HG03135 (cell line): Measurements from ENCODE around the gene ACSL5.

Experiments
- ATAC-seq: cut with Tn5 transposase; IDR thresholded peaks from one replicate; pipeline ENCODE4 v1.9.1; 2021; ENCODE audit warnings: mild to moderate bottlenecking, moderate library complexity; ENCODE audit not compliant: unreplicated experiment

ACSL5 gene

DNA sequence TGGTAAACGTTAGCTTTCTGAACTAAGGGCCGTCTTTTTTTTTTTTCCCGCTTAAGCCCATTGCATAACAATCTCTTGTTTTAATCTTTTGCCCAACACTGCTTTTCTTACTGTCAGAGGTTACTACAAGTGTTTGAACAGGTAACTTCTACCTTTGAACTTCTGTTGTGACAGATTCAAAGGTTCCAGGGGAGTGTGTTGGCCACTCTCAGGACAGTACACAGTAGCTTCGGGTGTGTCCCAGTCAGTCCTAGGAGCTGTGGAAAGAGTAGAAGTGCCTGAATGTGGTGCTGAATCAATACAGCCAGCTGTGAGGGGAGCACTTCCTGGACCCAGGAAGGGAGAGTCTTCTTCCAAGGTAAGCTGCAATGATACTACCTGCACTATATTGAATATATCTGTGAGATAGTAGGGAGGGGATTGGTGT is at the start of gene ACSL5:
Gene ACSL5, plus strand, starts transcription at position 205 of the 427 bp plus-strand sequence. CDS start 20,831 bp downstream, outside the sequence.
- no peak for ATAC-seq

DNA sequence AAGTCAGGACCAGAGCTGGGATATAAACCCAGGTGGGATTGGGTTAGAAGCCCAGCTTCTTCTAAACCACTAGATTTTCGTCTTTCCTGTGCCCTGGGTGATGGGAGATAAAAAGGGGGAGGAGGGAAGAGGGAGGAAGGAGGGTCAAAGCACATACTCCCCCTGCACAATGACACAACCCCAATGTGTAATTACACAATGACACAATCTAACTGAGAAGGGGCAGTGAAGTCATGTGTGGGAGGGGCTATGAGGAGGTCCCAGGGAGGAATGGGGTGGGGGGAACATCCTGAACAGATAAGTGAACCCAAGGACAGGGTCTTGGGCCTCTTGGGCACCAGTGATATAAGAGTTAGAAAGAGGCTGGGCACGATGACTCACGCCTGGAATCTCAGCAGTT is 46.2 kb upstream of the ACSL5 start:
- ATAC-seq = no peak

DNA sequence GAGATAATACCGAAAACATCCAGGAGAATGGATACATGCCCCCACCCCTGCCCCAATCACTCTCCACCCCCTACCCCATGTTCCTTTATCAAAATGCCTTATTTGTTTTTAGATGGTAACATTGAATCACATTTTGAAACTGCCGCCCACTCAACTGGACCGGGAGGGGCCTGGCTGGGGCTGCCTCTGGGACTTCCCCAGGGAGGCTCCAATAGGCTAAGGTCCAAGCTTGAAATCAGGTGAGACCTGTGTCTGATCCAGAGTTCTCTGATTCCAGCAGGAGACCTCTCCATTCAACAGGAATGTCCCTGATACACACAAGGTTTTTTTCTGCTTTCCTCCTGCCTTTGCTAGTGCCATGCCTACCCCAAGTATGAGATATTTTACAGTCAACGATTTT is 43.8 kb upstream of the ACSL5 start:
- ATAC-seq = no peak

DNA sequence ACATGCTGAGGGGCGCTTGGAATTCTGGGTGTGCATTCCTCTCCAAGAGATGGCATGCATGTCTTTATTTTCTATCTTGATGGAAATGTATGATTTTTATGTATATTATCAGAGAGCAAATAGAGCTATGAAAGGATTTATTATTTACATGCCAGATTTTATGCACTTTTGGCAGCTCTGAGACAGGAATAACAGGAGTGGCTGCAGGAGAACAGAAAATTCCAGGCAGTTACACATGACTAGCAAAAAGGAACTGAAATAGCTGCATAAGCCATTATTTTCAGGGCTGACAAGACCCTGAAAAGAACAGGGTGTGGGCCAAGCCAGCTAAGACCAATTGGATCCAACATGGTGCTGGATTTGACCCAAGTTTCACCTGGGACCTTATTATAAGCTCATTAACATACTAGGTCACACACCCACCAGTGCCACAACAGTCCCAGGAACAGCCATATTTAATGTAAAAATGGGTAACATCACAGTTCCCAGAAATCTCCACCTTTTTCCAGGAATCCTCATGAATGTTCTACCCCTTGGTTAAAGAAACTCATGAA is 43.2 kb upstream of the ACSL5 start:
- no peak for ATAC-seq

DNA sequence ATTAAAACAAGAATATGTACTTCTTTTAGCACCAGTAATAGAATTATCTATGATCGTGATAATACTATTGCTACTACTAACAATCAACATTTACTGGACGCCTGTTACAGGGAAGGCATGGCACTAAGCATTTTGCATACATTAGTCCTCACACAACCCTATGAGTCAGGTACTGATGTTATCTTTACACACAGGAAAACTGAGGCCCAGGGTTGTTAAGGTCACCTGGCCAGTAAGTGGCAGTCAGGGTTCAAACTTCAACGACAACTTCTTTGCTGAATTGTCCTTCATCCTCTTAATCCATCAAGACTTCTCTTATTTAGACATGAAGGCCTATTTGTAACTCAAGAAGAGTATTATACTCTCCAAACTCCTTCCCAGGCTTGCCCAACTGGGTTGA is 41.9 kb upstream of the ACSL5 start:
- ATAC-seq = no peak

DNA sequence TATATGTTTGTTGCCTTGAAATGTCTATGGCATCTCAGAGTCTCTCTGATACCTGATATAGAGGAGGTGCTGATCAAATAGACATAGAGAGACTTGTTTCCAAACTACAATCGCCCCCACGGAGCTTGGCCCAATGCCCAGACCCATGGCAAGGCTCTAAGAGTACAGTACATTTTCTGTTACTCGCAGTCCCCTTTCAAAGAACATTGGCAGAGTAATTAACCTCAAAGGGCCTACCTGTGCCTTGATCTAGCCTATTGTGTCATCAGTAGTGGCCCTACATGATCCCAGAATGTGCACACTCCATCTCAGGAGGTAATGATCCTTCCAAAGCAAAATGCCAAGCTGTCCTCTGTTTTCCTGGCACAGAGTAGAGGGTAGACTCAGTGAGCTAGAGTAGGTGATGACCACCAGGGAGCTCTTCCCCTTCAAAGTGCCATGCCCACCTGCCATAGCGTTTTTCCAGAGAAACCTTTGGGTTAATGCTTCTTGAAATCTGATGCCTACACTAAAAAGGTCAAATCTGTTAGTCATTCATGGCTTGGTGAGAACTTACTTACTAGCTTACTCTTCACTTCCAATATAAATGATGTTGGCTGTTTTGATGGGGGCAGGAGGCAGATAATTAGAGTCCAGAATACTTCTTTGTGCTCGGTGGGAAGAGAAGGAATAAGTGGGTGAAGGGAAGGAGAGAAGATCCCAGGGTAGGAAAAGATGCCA is 41.2 kb upstream of the ACSL5 start:
- ATAC-seq = no peak

- no peak for ATAC-seq
Observed at GRCh38 chr10:112333452-112333851, 40.5 kb upstream of the ACSL5 start.

DNA sequence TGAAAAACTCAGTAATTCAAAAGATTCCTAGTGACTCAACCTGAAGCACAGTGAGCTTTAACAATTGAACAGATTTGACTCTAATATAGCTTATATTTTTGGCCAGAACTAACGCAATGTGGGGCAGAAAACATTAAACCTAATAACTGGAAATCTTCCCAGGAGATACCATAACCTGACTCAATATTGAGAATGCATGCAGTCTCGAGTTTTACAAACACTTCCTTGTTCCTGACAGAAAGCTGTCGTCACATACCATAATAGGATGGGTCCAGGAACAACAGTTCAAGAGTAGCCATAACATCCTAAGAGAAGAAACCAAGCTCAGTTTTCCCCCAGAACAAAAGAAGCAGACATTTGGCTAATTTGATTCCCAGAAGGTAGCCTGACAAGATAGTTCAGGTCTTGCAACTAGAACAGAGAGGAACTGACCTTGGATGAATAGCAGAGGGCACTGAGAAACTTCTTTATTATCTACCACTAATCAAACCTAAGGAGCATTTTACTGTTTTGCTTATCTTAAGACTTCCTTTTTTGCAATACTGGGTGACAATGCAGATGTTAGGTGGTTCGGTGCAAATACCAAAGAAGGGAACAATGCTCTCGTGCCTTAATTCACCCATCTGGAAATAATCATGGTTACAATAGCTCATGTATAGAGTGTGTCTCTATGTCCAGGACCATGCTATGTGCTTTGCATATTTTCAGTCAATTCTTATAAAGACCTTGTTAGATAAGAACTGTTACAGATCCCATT is 38.6 kb upstream of the ACSL5 start:
- no peak for ATAC-seq

GRCh38 chr10:112335868-112336265 is 38.0 kb upstream of the ACSL5 start:
- no peak for ATAC-seq

GRCh38 chr10:112336556-112337201 is 37.2 kb upstream of the ACSL5 start:
- ATAC-seq = no peak

DNA sequence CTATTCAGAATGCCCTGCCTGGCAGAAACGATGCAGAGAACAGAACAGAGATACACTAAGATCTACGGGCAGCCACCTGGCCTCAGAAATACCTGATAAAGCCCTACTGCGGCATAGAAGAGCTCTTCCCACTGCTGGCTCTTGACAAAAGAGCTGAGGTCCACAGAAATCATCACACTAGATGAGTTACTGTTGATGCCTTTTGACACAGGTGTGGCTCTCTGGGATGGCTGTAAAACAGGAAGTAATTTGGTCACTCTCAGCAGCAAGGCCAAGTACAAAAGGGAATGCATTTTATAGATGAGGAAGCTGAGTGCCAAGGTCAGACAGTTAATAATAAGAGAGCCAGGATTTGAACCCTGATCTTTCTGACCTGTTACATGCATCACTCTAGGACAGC is 35.0 kb upstream of the ACSL5 start:
- no peak for ATAC-seq

DNA sequence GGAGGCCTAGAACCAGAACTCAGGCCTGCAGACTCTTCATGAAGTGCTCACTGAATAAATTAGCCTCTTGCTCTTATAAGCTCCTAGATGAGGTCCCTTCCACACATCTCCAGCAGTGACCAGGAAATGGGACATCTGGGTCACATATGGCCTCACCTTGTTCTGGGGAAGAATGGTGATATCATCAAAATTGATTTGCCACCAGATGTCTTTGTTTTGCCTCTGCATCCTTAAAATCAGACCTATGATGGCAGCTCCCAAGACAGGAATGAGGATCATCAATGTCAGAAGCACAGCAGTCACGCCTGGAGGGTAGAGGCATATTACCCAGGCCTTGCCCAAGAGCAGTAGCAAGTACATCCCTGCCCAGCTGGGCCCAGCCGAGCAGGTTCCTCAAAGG is 33.3 kb upstream of the ACSL5 start:
- ATAC-seq = no peak

GRCh38 chr10:112343056-112343806 is 30.7 kb upstream of the ACSL5 start:
- no peak for ATAC-seq

GRCh38 chr10:112344261-112344660 is 29.7 kb upstream of the ACSL5 start:
- no peak for ATAC-seq

- no peak for ATAC-seq
Observed at GRCh38 chr10:112345202-112345601, 28.7 kb upstream of the ACSL5 start.

DNA sequence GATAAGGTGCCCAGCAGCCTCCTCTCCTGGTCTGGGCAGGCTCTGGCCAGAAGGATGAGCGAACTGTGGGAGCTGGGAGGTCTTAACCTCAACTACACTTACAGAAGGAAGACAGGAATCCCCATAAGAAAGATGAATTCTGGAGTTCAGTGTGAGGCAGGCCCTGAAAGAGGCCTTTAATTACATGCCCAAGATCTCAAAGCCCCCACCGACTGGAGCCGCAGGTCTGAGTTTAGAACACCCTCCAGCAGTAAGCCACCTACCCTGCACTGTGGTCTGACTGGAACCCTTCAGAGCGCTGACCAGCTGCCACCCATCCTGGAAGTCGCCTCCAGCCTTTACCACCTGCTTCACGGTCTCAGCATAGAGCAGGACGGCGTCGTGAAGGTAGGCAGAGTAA is 28.2 kb upstream of the ACSL5 start:
- ATAC-seq = no peak

- ATAC-seq = no peak
Observed at GRCh38 chr10:112346774-112347173, 27.1 kb upstream of the ACSL5 start.

- no peak for ATAC-seq
Observed at GRCh38 chr10:112347709-112348671, 25.9 kb upstream of the ACSL5 start.

DNA sequence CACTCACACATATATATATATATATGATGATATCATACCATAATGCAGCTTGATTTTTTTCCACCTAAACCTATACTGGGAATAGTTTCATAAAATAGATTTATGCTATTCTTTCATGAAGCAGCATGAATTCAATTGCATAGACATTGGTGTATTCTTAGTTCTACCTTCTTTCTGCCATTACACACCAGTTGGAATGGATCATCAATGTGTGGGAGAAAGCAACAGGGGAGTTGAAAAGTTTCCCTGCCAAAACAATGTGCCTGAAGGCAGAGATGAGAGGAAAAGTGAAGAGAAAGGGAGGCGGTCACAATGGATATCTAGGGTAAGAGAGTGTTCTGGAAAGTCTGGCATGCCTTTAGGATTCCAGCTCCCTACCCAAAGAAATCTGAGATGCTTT is 25.2 kb upstream of the ACSL5 start:
- no peak for ATAC-seq
